ENCODE measurements around the gene ORC1.

ORC1 gene

GRCh38 chr1:52404116-52404974 is at the start of gene ORC1, which contains the start of gene PRPF38A:
TSS of gene ORC1 (minus strand) at chr1:52404423. CDS start at chr1:52402223, 2,200 bp downstream.
TSS of gene PRPF38A (plus strand) at chr1:52404602. CDS start at chr1:52404750, 148 bp downstream.
- DNase-seq (ENCODE audit: low spot score) = peak; percentile 99

DNA sequence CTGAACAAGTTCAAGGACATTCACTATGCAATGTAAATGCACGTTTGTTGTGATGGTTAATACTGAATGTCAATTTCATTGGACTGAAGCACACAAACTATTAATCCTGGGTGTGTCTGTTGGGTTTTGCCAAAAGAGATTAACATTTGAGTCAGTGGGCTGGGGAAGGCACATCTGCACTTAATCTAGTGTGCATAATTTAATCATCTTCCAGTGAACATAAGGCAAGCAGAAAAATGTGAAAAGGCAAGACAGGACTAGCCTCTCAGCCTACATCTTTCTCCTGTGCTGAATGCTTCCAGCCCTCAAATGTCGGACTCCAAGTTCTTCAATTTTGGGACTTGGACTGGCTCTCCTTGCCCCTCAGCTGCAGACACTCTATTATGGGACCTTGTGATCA is 40.2 kb upstream of the ORC1 start:
- DNase-seq (ENCODE audit: low spot score) = no peak

- DNase-seq (ENCODE audit: low spot score) = no peak
Measured at GRCh38 chr1:52439976-52440375, 35.8 kb upstream of the ORC1 start.

DNA sequence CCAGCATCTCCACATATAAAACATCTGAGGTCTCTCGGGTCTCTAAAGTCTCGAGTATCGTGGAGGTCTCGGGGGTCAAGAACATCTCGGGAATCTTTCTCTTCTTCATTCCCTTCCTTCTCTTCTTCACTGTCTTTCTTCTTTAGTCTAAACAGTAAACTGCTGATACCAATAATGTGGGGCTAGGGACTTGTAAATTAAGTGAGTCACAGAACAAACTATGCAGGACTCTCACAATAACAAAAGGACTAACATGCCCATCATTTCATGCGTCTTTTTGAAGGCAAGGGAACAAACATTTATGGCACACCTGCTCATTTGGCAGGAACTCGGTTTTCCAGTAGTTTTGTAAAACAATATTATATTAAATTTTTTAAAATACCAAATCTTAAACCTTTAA is 32.6 kb upstream of the ORC1 start:
- DNase-seq (ENCODE audit: low spot score) = no peak

GRCh38 chr1:52435650-52436049 is 31.4 kb upstream of the ORC1 start:
- DNase-seq (ENCODE audit: low spot score) = no peak

DNA sequence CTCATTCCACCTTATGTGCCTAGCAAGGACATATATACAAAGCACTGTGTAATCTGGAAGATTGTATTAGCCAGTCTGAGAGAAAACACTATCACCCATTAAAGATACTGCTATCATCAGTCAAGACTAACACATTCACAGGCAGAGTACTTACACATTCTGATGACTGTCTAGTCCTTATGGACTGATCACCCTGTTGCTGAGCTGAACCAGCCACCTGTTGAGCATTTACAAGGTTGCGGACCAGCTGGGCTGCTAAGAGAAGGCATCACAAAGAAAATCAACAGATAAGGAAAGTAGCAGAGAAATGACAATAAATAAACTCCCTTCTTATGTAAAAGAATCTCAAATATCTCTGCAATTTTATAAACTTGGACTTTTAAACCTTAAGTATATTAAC is 31.0 kb upstream of the ORC1 start:
- no peak for DNase-seq (ENCODE audit: low spot score)

- no peak for DNase-seq (ENCODE audit: low spot score)
Measured at GRCh38 chr1:52432807-52433206, 28.6 kb upstream of the ORC1 start.

DNA sequence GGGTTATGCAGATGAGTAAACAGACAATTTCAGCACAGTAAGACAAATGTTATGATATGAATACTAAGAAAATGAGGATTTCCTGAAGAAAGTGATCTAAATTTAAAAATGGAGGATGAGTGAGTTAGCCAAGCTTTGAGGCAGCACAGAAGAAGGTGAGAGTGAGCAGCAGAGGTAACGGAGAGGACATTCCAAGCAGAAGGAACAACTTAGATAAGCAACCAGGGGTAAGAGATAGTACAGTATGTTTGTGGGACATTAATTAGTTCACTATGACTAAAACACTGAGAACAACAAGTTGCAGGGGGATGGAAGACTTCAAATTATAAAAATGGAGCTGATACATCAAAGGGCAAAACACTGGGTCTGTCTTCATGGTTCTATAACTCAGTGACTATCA is 22.9 kb upstream of the ORC1 start:
- DNase-seq (ENCODE audit: low spot score) = no peak

- no peak for DNase-seq (ENCODE audit: low spot score)
Measured at GRCh38 chr1:52426371-52426770, 22.1 kb upstream of the ORC1 start.

DNA sequence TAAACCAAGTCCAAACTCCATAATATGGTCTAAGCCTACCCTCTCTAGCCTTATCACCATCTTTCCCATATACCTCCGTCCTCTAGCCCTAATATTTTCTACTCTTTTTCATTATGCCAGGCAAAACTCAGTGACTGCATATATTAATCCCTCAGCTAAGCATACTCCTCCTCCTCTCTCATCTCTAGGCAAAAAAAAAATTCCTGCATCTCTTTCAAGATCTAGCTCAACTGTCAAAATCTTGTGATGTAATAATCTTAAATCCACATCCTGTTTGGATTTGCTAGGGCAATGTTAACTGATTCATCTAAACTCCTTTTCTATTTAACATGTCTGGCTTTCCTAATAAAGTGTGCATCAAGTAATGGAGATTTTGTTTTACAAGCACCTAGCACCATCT is 20.6 kb upstream of the ORC1 start:
- DNase-seq (ENCODE audit: low spot score) = no peak

DNA sequence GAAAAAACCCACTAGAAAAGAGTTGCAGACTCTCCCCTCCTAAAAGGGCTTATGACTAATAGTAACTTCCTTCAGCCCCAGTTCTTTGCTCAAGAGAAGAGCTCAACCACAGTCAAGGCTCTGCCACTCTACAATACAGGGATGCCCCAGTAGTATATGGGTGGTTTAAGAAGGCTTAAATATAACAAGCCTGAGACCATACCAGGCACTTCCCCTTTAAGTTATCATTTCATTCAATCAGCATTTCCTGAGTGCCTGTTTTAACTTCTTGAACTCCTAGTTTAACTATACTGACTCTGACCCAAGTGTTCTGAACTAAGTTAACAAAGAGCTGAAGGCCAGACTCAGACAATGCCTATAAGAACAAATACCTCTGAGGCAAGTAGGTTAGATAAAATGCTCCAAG is 20.0 kb upstream of the ORC1 start:
- DNase-seq (ENCODE audit: low spot score) = no peak

GRCh38 chr1:52423771-52424170 is 19.5 kb upstream of the ORC1 start:
- DNase-seq (ENCODE audit: low spot score) = no peak

- DNase-seq (ENCODE audit: low spot score) = no peak
Measured at GRCh38 chr1:52423055-52423454, 18.8 kb upstream of the ORC1 start.

- no peak for DNase-seq (ENCODE audit: low spot score)
Measured at GRCh38 chr1:52420713-52421112, 16.5 kb upstream of the ORC1 start.

GRCh38 chr1:52416811-52417210 is 12.6 kb upstream of the ORC1 start:
- DNase-seq (ENCODE audit: low spot score) = no peak

- DNase-seq (ENCODE audit: low spot score) = no peak
Measured at GRCh38 chr1:52414942-52415341, 10.7 kb upstream of the ORC1 start.

- DNase-seq (ENCODE audit: low spot score) = no peak
Measured at GRCh38 chr1:52413410-52413989, 9.3 kb upstream of the ORC1 start.

DNA sequence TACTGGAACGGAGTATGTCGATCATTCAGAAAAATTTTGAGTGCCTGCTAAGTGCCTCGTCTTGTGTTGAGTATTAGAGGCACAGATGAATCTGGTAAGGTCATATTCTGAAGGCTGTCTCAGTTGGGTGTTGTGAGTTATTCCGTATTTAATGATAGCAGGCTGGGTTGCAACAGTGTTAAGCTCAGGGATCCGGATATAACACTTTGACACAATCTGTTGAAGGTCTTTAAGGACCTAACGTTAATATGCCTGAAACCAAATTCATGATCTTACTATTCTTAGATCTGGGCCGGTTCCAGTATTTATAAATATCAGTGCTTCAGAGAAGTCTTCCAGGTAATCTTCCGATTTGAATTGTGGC is 734 bp upstream of the ORC1 start:
- DNase-seq (ENCODE audit: low spot score) = no peak

GRCh38 chr1:52403566-52404115 is 582 bp downstream of the ORC1 start:
- DNase-seq (ENCODE audit: low spot score) = peak; percentile 14

- no peak for DNase-seq (ENCODE audit: low spot score)
Measured at GRCh38 chr1:52402860-52403240, 1.4 kb downstream of the ORC1 start.

GRCh38 chr1:52400131-52400530 is 4.1 kb downstream of the ORC1 start:
- no peak for DNase-seq (ENCODE audit: low spot score)

GRCh38 chr1:52399629-52400028 is 4.6 kb downstream of the ORC1 start:
- no peak for DNase-seq (ENCODE audit: low spot score)

GRCh38 chr1:52393174-52393573 is 11.0 kb downstream of the ORC1 start:
- DNase-seq (ENCODE audit: low spot score) = no peak
